GM18526 (cell line): Measurements from ENCODE around the gene COL23A1.

ENCODE experiments used
- POLR2A ChIP-seq: IDR thresholded peaks from 3 replicates; pipeline ENCODE4 v1.6.1; 2011; ENCODE audit not compliant: insufficient read length; ENCODE audit errors: extremely low read depth

The COL23A1 gene

GRCh38 chr5:178431063-178431781 is 159.0 kb downstream of the COL23A1 start:
- no peak for TF ChIP-seq POLR2A

- no peak for TF ChIP-seq POLR2A
Measured at GRCh38 chr5:178430186-178431062, 159.8 kb downstream of the COL23A1 start.

- no peak for TF ChIP-seq POLR2A
Measured at GRCh38 chr5:178429491-178430185, 160.6 kb downstream of the COL23A1 start.

GRCh38 chr5:178429156-178429468 is 161.1 kb downstream of the COL23A1 start:
- TF ChIP-seq POLR2A, result no peak

GRCh38 chr5:178428341-178429155 is 161.6 kb downstream of the COL23A1 start:
- TF ChIP-seq POLR2A, result no peak

GRCh38 chr5:178427576-178428197 is 162.5 kb downstream of the COL23A1 start:
- no peak for TF ChIP-seq POLR2A

GRCh38 chr5:178426326-178427130 is 163.7 kb downstream of the COL23A1 start:
- TF ChIP-seq POLR2A, result no peak

GRCh38 chr5:178425621-178426068 is 164.5 kb downstream of the COL23A1 start:
- no peak for TF ChIP-seq POLR2A

GRCh38 chr5:178424810-178425177 is 165.4 kb downstream of the COL23A1 start:
- no peak for TF ChIP-seq POLR2A

GRCh38 chr5:178423901-178424809 is 166.0 kb downstream of the COL23A1 start:
- TF ChIP-seq POLR2A, result no peak

- TF ChIP-seq POLR2A, result no peak
Measured at GRCh38 chr5:178423431-178423830, 166.8 kb downstream of the COL23A1 start.

GRCh38 chr5:178422400-178422775 is 167.8 kb downstream of the COL23A1 start:
- TF ChIP-seq POLR2A, result no peak
